IMR-90 (cell line): ENCODE results near the gene MYDGF. TPM values are rescaled to one million over a fixed set of nuclear protein-coding genes. Genes with fewer than 3 reads are reported as not detected.

ENCODE experiments used
- ATAC-seq: fragments of 200-7000 bp; cut with Tn5 transposase; 2 replicates; pipeline ENCODE4 v1.9.1; 2020; ENCODE audit warnings: low read depth, mild to moderate bottlenecking, moderate library complexity
- BruUV-seq: library from RNA; stranded (reverse); fragments of 400-500 nt; replicated peaks from 2 replicates; lab custom pipeline; 2021; lab: Mats Ljungman, UMichigan
- CTCF ChIA-PET: fragments of 300-600 bp; formaldehyde crosslinking; extraction: SDS; loops from one replicate; lab custom pipeline; 2021; ENCODE audit warnings: antibody characterized with exemption; lab: Yijun Ruan, JAX
- POLR2A ChIA-PET: fragments of 300-600 bp; sonication (Branson Sonifier 250); formaldehyde crosslinking; loops from one replicate; lab custom pipeline; 2022; ENCODE audit warnings: antibody characterized with exemption; ENCODE audit not compliant: unreplicated experiment; lab: Charles Lee
- DNase-seq: peaks from one replicate; pipeline ENCODE4 v3.0.0; 2013
- H2AFZ ChIP-seq: replicated peaks from 2 replicates; pipeline ENCODE3; 2013; ENCODE audit warnings: low read length, mild to moderate bottlenecking; ENCODE audit not compliant: poor library complexity
- H2AK5ac ChIP-seq: 2 replicates; pipeline ENCODE4 v1.6.1; 2013; ENCODE audit warnings: low read depth, low read length, inconsistent platforms
- H2AK9ac ChIP-seq: replicated peaks from 2 replicates; pipeline ENCODE3; 2013; ENCODE audit warnings: mild to moderate bottlenecking, low read depth, low read length, moderate library complexity; ENCODE audit not compliant: poor library complexity
- H2BK120ac ChIP-seq: 2 replicates; pipeline ENCODE4 v1.6.1; 2013; ENCODE audit warnings: low read depth, low read length, inconsistent platforms
- H2BK15ac ChIP-seq: 3 replicates; pipeline ENCODE4 v1.6.1; 2013; ENCODE audit warnings: low read depth, low read length, inconsistent platforms
- H2BK20ac ChIP-seq: 2 replicates; pipeline ENCODE4 v1.6.1; 2013; ENCODE audit warnings: low read depth, mild to moderate bottlenecking, inconsistent platforms, low read length, moderate library complexity
- H2BK5ac ChIP-seq: 2 replicates; pipeline ENCODE4 v1.6.1; 2013; ENCODE audit warnings: mild to moderate bottlenecking, low read depth, low read length, inconsistent platforms; ENCODE audit not compliant: poor library complexity, severe bottlenecking
- H3K14ac ChIP-seq: replicated peaks from 2 replicates; pipeline ENCODE4 v1.6.1; 2013; ENCODE audit warnings: low read depth, low read length, inconsistent platforms
- H3K18ac ChIP-seq: 2 replicates; pipeline ENCODE4 v1.6.1; 2013; ENCODE audit warnings: low read depth, low read length, control low read depth
- H3K23ac ChIP-seq: 2 replicates; pipeline ENCODE4 v1.6.1; 2013; ENCODE audit warnings: low read depth, low read length, inconsistent platforms
- H3K27ac ChIP-seq: 2 replicates; pipeline ENCODE4 v1.5.1; 2013; ENCODE audit warnings: mild to moderate bottlenecking, control low read depth, low read length; ENCODE audit not compliant: insufficient read depth
- H3K27me3 ChIP-seq: 2 replicates; pipeline ENCODE4 v1.6.1; 2013; ENCODE audit warnings: low read length; ENCODE audit not compliant: control insufficient read depth, insufficient read depth
- H3K36me3 ChIP-seq: 2 replicates; pipeline ENCODE4 v1.6.1; 2013; ENCODE audit warnings: low read length, mixed read lengths; ENCODE audit not compliant: control insufficient read depth, insufficient read depth
- H3K4ac ChIP-seq: 2 replicates; pipeline ENCODE4 v1.6.1; 2013; ENCODE audit warnings: low read depth, low read length, inconsistent platforms
- H3K4me1 ChIP-seq: 2 replicates; pipeline ENCODE4 v1.6.1; 2013; ENCODE audit warnings: low read length, mixed read lengths; ENCODE audit not compliant: control insufficient read depth, insufficient read depth
- H3K4me2 ChIP-seq: 2 replicates; pipeline ENCODE4 v1.6.1; 2013; ENCODE audit warnings: low read depth, mild to moderate bottlenecking, control low read depth, low read length, moderate library complexity
- H3K4me3 ChIP-seq: 2 replicates; pipeline ENCODE4 v1.5.1; 2013; ENCODE audit warnings: low read depth, mild to moderate bottlenecking, control low read depth, low read length, moderate library complexity; ENCODE audit not compliant: insufficient read depth
- H3K56ac ChIP-seq: 2 replicates; pipeline ENCODE4 v1.6.1; 2013; ENCODE audit warnings: low read length, inconsistent platforms; ENCODE audit not compliant: insufficient read depth; ENCODE audit errors: extremely low read depth
- H3K79me1 ChIP-seq, 2 experiments: 2 replicates each; pipeline ENCODE4 v1.6.1; 2013; ENCODE audit warnings: low read length in 2 of 2, inconsistent platforms in 1 of 2, low read depth in 1 of 2
- H3K9ac ChIP-seq: 2 replicates; pipeline ENCODE4 v1.6.1; 2013; ENCODE audit warnings: low read depth, low read length, control low read depth
- H3K9me1 ChIP-seq: 2 replicates; pipeline ENCODE4 v1.6.1; 2013; ENCODE audit warnings: low read length, inconsistent platforms; ENCODE audit not compliant: insufficient read depth
- H3K9me3 ChIP-seq: 2 replicates; pipeline ENCODE4 v1.6.1; 2013; ENCODE audit warnings: low read length; ENCODE audit not compliant: control insufficient read depth, insufficient read depth
- H4K20me1 ChIP-seq: 2 replicates; pipeline ENCODE4 v1.6.1; 2013; ENCODE audit warnings: low read length, inconsistent platforms; ENCODE audit not compliant: insufficient read depth
- H4K5ac ChIP-seq: 2 replicates; pipeline ENCODE4 v1.6.1; 2013; ENCODE audit warnings: mild to moderate bottlenecking, low read depth, low read length, control low read depth
- H4K8ac ChIP-seq, 2 experiments: 2 replicates each; pipeline ENCODE4 v1.6.1; 2013; ENCODE audit warnings: low read depth in 2 of 2, low read length in 2 of 2, control low read depth in 1 of 2, inconsistent platforms in 1 of 2
- H4K91ac ChIP-seq: 2 replicates; pipeline ENCODE4 v1.6.1; 2013; ENCODE audit warnings: low read depth, low read length, inconsistent platforms; ENCODE audit not compliant: insufficient read depth
- CTCF ChIP-seq: conservative IDR thresholded peaks from 2 replicates; pipeline ENCODE4 v1.5.1; 2012; ENCODE audit warnings: mild to moderate bottlenecking, low read depth, low read length, improper control_type of control experiment
- FOS ChIP-seq: fragments of 150-350 bp; IDR thresholded peaks from 2 replicates; pipeline ENCODE4 v1.6.1; 2016; ENCODE audit warnings: low read depth, low read length
- MAZ ChIP-seq: IDR thresholded peaks from 2 replicates; pipeline ENCODE4 v1.6.1; 2012; ENCODE audit warnings: low read depth, mild to moderate bottlenecking, low read length, improper control_type of control experiment, moderate library complexity, borderline replicate concordance
- MXI1 ChIP-seq: IDR thresholded peaks from 2 replicates; pipeline ENCODE4 v1.6.1; 2012; ENCODE audit warnings: low read depth, mild to moderate bottlenecking, low read length, moderate library complexity, borderline replicate concordance
- NFE2L2 ChIP-seq: fragments of 150-350 bp; IDR thresholded peaks from 2 replicates; pipeline ENCODE4 v1.6.1; 2016; ENCODE audit warnings: low read depth, mild to moderate bottlenecking, low read length
- RAD21 ChIP-seq: IDR thresholded peaks from 2 replicates; pipeline ENCODE4 v1.6.1; 2012; ENCODE audit warnings: low read length, improper control_type of control experiment
- RFX5 ChIP-seq: IDR thresholded peaks from 2 replicates; pipeline ENCODE4 v1.8.0; 2012; ENCODE audit warnings: low read depth, mild to moderate bottlenecking, low read length, moderate library complexity
- SMC3 ChIP-seq: fragments of 150-350 bp; IDR thresholded peaks from 2 replicates; pipeline ENCODE4 v1.6.1; 2016; ENCODE audit warnings: low read depth, mild to moderate bottlenecking, antibody characterized with exemption, low read length, moderate library complexity
- WGBS, 2 experiments: methylation state at CpG; one replicate each; pipeline versions ENCODE4 v1.1.5 to v1.1.7; 2013; ENCODE audit warnings: missing lambda C conversion rate in 2 of 2; ENCODE audit not compliant: insufficient read length in 1 of 2; ENCODE audit errors: extremely low coverage in 2 of 2; 5-methylcytosine and 5-hydroxymethylcytosine counted together
- dilution Hi-C: fragments of 300-500 bp; cut with HindIII; formaldehyde crosslinking; loops from one replicate; pipeline ENCODE4 v1.14.3; 2018; ENCODE audit warnings: low sequenced_read_pairs; ENCODE audit not compliant: unreplicated experiment
- in situ Hi-C: fragments of 300-500 bp; cut with MboI; formaldehyde crosslinking; loops from 3 replicates; pipeline ENCODE4 v1.14.3; 2019; ENCODE audit warnings: low sequenced_read_pairs, inconsistent platforms, mixed read lengths
- intact Hi-C: fragments of 100-400 bp; cut with micrococcal nuclease; formaldehyde crosslinking; loops from 2 replicates; pipeline ENCODE4 v1.10.0; 2022
- polyA plus RNA-seq, 3 experiments: library from polyadenylated mRNA; depleted of rRNA; stranded (reverse); fragments of >200 nt; gene quantifications; 2 replicates each; pipeline ENCODE4 v1.2.3, GENCODE V29; 2012; ENCODE audit warnings: low replicate concordance in 1 of 3
- total RNA-seq: library from RNA; depleted of rRNA; stranded (reverse); fragments of >200 nt; gene quantifications from 2 replicates; pipeline ENCODE4 v1.2.3, GENCODE V29; 2012

MYDGF gene
- total and polyA plus RNA-seq, 2 of the 4 experiments (the other 2 are of a cell fraction), result 203 to 310 TPM

- CTCF ChIA-PET, result no interaction called here
- H3K18ac ChIP-seq, result no peak overlapping the region
- peaks cover 3% of the 10 kb centered on the region; the same call in 1 of the 2 replicates for H3K36me3 ChIP-seq
- DNase-seq (no peak), ATAC-seq (no peak)
- H2BK15ac ChIP-seq, result no peak overlapping the region
- H4K91ac ChIP-seq, result no peak overlapping the region
- no peak overlapping the region for H3K27ac ChIP-seq
- no peak overlapping the region for H2AK5ac ChIP-seq
- POLR2A ChIA-PET, result no interaction called here
- no peak overlapping the region for H3K23ac ChIP-seq
- no peak overlapping the region for H2AFZ ChIP-seq
- intact Hi-C loops (no loop called here), in situ Hi-C loops (no loop called here), dilution Hi-C loops (no loop called here)
- peaks cover 8 to 37% of the 10 kb centered on the region in 2 experiments for H3K79me1 ChIP-seq
- no peak overlapping the region for H2BK120ac ChIP-seq
- H3K4me1 ChIP-seq, result no peaks in the 10 kb centered on the region
- H4K8ac ChIP-seq, result no peak overlapping the region
- no peak overlapping the region for H3K56ac ChIP-seq
- no peaks in the 10 kb centered on the region for H3K9me3 ChIP-seq
- H3K27me3 ChIP-seq, result no peaks in the 10 kb centered on the region
- H3K9me1 ChIP-seq, result peaks cover 8% of the 10 kb centered on the region; the same call in 1 of the 2 replicates
- H2BK5ac ChIP-seq, result no peak overlapping the region
- no peak overlapping the region for H4K5ac ChIP-seq
- no peak overlapping the region for H3K4me2 ChIP-seq
- 88% methylated on average over 8 of the region's 20 CpGs; no CpG with 5 or more reads in 1 of the 2 experiments for WGBS, 2 experiments
- H3K14ac ChIP-seq, result no peak overlapping the region
- no peak overlapping the region; the same call in 1 of the 2 replicates for H3K4ac ChIP-seq
- 0 out of 2 replicates have a peak, but pooled peaks cover 4% of the 10 kb centered on the region for H4K20me1 ChIP-seq
- BruUV-seq, result no TSS peak
- TF ChIP-seq NFE2L2, result no peak
- TF ChIP-seq RFX5, result no peak
- TF ChIP-seq RAD21, result no peak
- no peak for TF ChIP-seq CTCF
- no peak for TF ChIP-seq SMC3
- no peak for TF ChIP-seq MXI1
- TF ChIP-seq MAZ, result no peak
- TF ChIP-seq FOS, result no peak
- no peak overlapping the region for H3K4me3 ChIP-seq
- no peak overlapping the region for H2BK20ac ChIP-seq
- no peak overlapping the region for H3K9ac ChIP-seq
- peak overlapping the region; percentile 42 for H2AK9ac ChIP-seq
Observed at GRCh38 chr19:4647676-4648644, 22.2 kb downstream of the MYDGF start.
